NCI-H2227 treated with DMSO at 0.1 percent for 48 hours (cell line): ENCODE measurements around the gene TYMP.
"Not testable (repeated sequence)": the region's sequence is repeated elsewhere in the genome, so short reads cannot be mapped to it uniquely, and the experiment has no call there.

Experiments used
- DNase-seq: peaks from one replicate; lab custom pipeline; 2025; lab: John Stamatoyannopoulos, UW

TYMP gene

GRCh38 chr22:50541667-50542026 is 11.8 kb upstream of the TYMP start:
- not testable (repeated sequence) for DNase-seq

- DNase-seq = no peak
These were observed 10.6 kb upstream of the TYMP start for GRCh38 chr22:50540381-50540780.

- DNase-seq = no peak
These were observed 8.0 kb upstream of the TYMP start for GRCh38 chr22:50537765-50538164.

GRCh38 chr22:50536226-50536625 is 6.4 kb upstream of the TYMP start:
- no peak for DNase-seq

- no peak for DNase-seq
These were observed 5.3 kb upstream of the TYMP start for GRCh38 chr22:50535113-50535512.

GRCh38 chr22:50533856-50534711 is 4.3 kb upstream of the TYMP start:
- not testable (repeated sequence) for DNase-seq

- no peak for DNase-seq
These were observed 3.3 kb upstream of the TYMP start for GRCh38 chr22:50532824-50533796.

GRCh38 chr22:50531962-50532674 is 2.3 kb upstream of the TYMP start:
- peak; percentile 24 for DNase-seq

GRCh38 chr22:50531546-50531961 is 1.7 kb upstream of the TYMP start:
- peak; percentile 24 for DNase-seq

GRCh38 chr22:50530877-50531545 is 1.2 kb upstream of the TYMP start:
- DNase-seq = no peak

- no peak for DNase-seq
These were observed 716 bp upstream of the TYMP start for GRCh38 chr22:50530580-50530876.

GRCh38 chr22:50529416-50529896 is 356 bp downstream of the TYMP start:
- no peak for DNase-seq

GRCh38 chr22:50528682-50529415 is 963 bp downstream of the TYMP start:
- DNase-seq = no peak

- no peak for DNase-seq
These were observed 1.7 kb downstream of the TYMP start for GRCh38 chr22:50527921-50528681.

- DNase-seq = no peak
These were observed 2.7 kb downstream of the TYMP start for GRCh38 chr22:50526834-50527801.

- peak; percentile 38 for DNase-seq
These were observed 3.5 kb downstream of the TYMP start for GRCh38 chr22:50526108-50526833.

GRCh38 chr22:50525858-50526107 is 4.0 kb downstream of the TYMP start:
- no peak for DNase-seq

- DNase-seq = peak; percentile 85
These were observed 4.5 kb downstream of the TYMP start, which contains the start of gene SCO2 for GRCh38 chr22:50525104-50525857. Gene SCO2, minus strand, starts transcription at chr22:50525598. Its CDS starts 1,187 bp downstream, at chr22:50524411.
